A549 (cell line): ENCODE data around the gene CNBD2. TPM values are rescaled to one million over a fixed set of nuclear protein-coding genes. Genes with fewer than 3 reads are reported as not detected.

Experiments used
- ATAC-seq, 2 experiments: fragments of 200-7000 bp in 1 of 2; fragments of >200 bp in 1 of 2; cut with Nextera tagmentation in 1 of 2; cut with Tn5 transposase in 1 of 2; 3 replicates each; pipeline versions ENCODE4 v1.8.0 to v1.9.1; 2018 to 2020; ENCODE audit warnings: mild to moderate bottlenecking in 1 of 2, moderate library complexity in 1 of 2
- CTCF ChIA-PET: fragments of 300-600 bp; sonication (Branson Sonifier 250); formaldehyde crosslinking; extraction: SDS; loops from one replicate; lab custom pipeline; 2021; ENCODE audit warnings: antibody characterized with exemption, inconsistent platforms; lab: Yijun Ruan, JAX
- POLR2A ChIA-PET: fragments of 350-600 bp; formaldehyde crosslinking; extraction: SDS; loops from one replicate; lab custom pipeline; 2021; ENCODE audit warnings: antibody characterized with exemption, inconsistent platforms; lab: Yijun Ruan, JAX
- DNase-seq, 2 experiments: peaks; one replicate each; pipeline versions ENCODE4 v3.0.0 to v3.0.0-alpha.2; 2011 to 2016; ENCODE audit warnings: low read depth in 1 of 2, low spot score in 1 of 2
- FAIRE-seq: peaks from 2 replicates; lab custom pipeline; 2011; peaks lifted over from hg19 to GRCh38; lab: Jason Lieb, UNC
- H3K27ac ChIP-seq, 2 experiments: fragments of >200 bp; sonication (Bioruptor Twin); formaldehyde crosslinking; 3 replicates each; pipeline ENCODE4 v1.5.1; 2016 to 2017
- H3K4me1 ChIP-seq: fragments of >200 bp; sonication (Bioruptor Twin); formaldehyde crosslinking; 3 replicates; pipeline ENCODE4 v1.6.1; 2016
- H3K4me2 ChIP-seq: fragments of >200 bp; sonication (Bioruptor Twin); formaldehyde crosslinking; 3 replicates; pipeline ENCODE4 v1.6.1; 2016
- H3K4me3 ChIP-seq: fragments of >200 bp; sonication (Bioruptor Twin); formaldehyde crosslinking; 3 replicates; pipeline ENCODE4 v1.5.1; 2016
- H3K9me3 ChIP-seq: fragments of >200 bp; sonication (Bioruptor Twin); formaldehyde crosslinking; 3 replicates; pipeline ENCODE4 v1.6.1; 2016
- ATOH8 ChIP-seq: fragments of 250-450 bp; sonication (Bioruptor Pico); IDR thresholded peaks from 2 replicates; pipeline ENCODE4 v1.5.0; 2020; ENCODE audit warnings: low read depth, mild to moderate bottlenecking, moderate library complexity
- CHD4 ChIP-seq: fragments of 200-600 bp; sonication (generic); IDR thresholded peaks from 2 replicates; pipeline ENCODE4 v1.6.1; 2016; ENCODE audit warnings: antibody characterized with exemption, mild to moderate bottlenecking, borderline replicate concordance
- EHF ChIP-seq: fragments of 250-450 bp; sonication (Bioruptor Pico); IDR thresholded peaks from 2 replicates; pipeline ENCODE4 v1.5.0; 2020; ENCODE audit warnings: mild to moderate bottlenecking
- EHMT2 ChIP-seq: fragments of 200-600 bp; sonication (generic); IDR thresholded peaks from 2 replicates; pipeline ENCODE4 v1.6.1; 2016; ENCODE audit warnings: antibody characterized with exemption, low read depth, mild to moderate bottlenecking, moderate library complexity
- ELK1 ChIP-seq: fragments of 150-350 bp; IDR thresholded peaks from 2 replicates; pipeline ENCODE4 v1.6.1; 2014; ENCODE audit warnings: low read depth, mild to moderate bottlenecking, low read length
- EP300 ChIP-seq, 2 experiments: fragments of >200 bp; sonication (Bioruptor Twin); formaldehyde crosslinking; IDR thresholded peaks; 2 replicates in 1 of 2; 3 replicates in 1 of 2; pipeline ENCODE4 v1.6.1; 2016 to 2017
- FOSB ChIP-seq: fragments of 250-450 bp; sonication (Bioruptor Pico); IDR thresholded peaks from 2 replicates; pipeline ENCODE4 v1.5.0; 2020; ENCODE audit warnings: mild to moderate bottlenecking, moderate library complexity
- FOXS1 ChIP-seq: fragments of 250-450 bp; sonication (Bioruptor Pico); IDR thresholded peaks from 2 replicates; pipeline ENCODE4 v1.5.0; 2020; ENCODE audit warnings: mild to moderate bottlenecking, moderate library complexity
- HEYL ChIP-seq: fragments of 250-450 bp; sonication (Bioruptor Pico); IDR thresholded peaks from 2 replicates; pipeline ENCODE4 v1.8.0; 2021; ENCODE audit warnings: mild to moderate bottlenecking, moderate library complexity
- HOXB5 ChIP-seq: fragments of 250-450 bp; sonication (Bioruptor Pico); IDR thresholded peaks from 2 replicates; pipeline ENCODE4 v1.5.0; 2020; ENCODE audit warnings: mild to moderate bottlenecking, moderate library complexity
- JUNB ChIP-seq: fragments of >200 bp; sonication (Bioruptor Twin); formaldehyde crosslinking; IDR thresholded peaks from 2 replicates; pipeline ENCODE4 v1.6.1; 2016
- KDM5A ChIP-seq: fragments of 200-600 bp; sonication (generic); IDR thresholded peaks from 2 replicates; pipeline ENCODE4 v1.6.1; 2016; ENCODE audit warnings: antibody characterized with exemption, mild to moderate bottlenecking
- MAX ChIP-seq: IDR thresholded peaks from 2 replicates; pipeline ENCODE4 v1.6.1; 2012
- MAZ ChIP-seq: fragments of 150-350 bp; IDR thresholded peaks from 2 replicates; pipeline ENCODE4 v1.6.1; 2014; ENCODE audit warnings: antibody characterized with exemption, low read depth, low read length, borderline replicate concordance
- NFE2L2 ChIP-seq: fragments of 150-350 bp; conservative IDR thresholded peaks from 2 replicates; pipeline ENCODE4 v1.6.1; 2014; ENCODE audit warnings: low read length
- NPAS2 ChIP-seq: fragments of 250-450 bp; sonication (Bioruptor Pico); IDR thresholded peaks from 2 replicates; pipeline ENCODE4 v1.8.0; 2022; ENCODE audit warnings: mild to moderate bottlenecking, moderate library complexity, borderline replicate concordance
- NR3C1 ChIP-seq: fragments of >200 bp; sonication (Bioruptor Twin); formaldehyde crosslinking; IDR thresholded peaks from 3 replicates; pipeline ENCODE4 v1.6.1; 2017
- PBX3 ChIP-seq: IDR thresholded peaks from 2 replicates; pipeline ENCODE4 v1.6.1; 2012
- PHF8 ChIP-seq: fragments of 200-600 bp; sonication (generic); IDR thresholded peaks from 2 replicates; pipeline ENCODE4 v1.6.1; 2016; ENCODE audit warnings: low read depth, mild to moderate bottlenecking, antibody characterized with exemption, moderate library complexity, borderline replicate concordance
- POLR2AphosphoS2 ChIP-seq: conservative IDR thresholded peaks from 2 replicates; pipeline ENCODE4 v1.6.1; 2012; ENCODE audit warnings: low read length, improper control_type of control experiment, inconsistent platforms
- RAD21 ChIP-seq, 2 experiments: fragments of >200 bp in 1 of 2; sonication (Bioruptor Twin) in 1 of 2; formaldehyde crosslinking in 1 of 2; IDR thresholded peaks in 1 of 2; conservative IDR thresholded peaks in 1 of 2; 2 replicates in 1 of 2; 3 replicates in 1 of 2; pipeline ENCODE4 v1.6.1; 2012 to 2018; ENCODE audit warnings: inconsistent platforms in 1 of 2
- RCOR1 ChIP-seq: fragments of 150-350 bp; IDR thresholded peaks from 2 replicates; pipeline ENCODE4 v1.6.1; 2014; ENCODE audit warnings: antibody characterized with exemption, low read length, low read depth
- REST ChIP-seq: fragments of 200-600 bp; sonication (generic); IDR thresholded peaks from 2 replicates; pipeline ENCODE4 v1.6.1; 2016; ENCODE audit warnings: antibody characterized with exemption, mild to moderate bottlenecking, moderate library complexity
- RFX5 ChIP-seq: fragments of 450-650 bp; IDR thresholded peaks from 2 replicates; pipeline ENCODE4 v1.7.1; 2014; ENCODE audit warnings: antibody characterized with exemption, mild to moderate bottlenecking, moderate library complexity
- SMC3 ChIP-seq: fragments of >200 bp; sonication (Bioruptor Twin); formaldehyde crosslinking; IDR thresholded peaks from 3 replicates; pipeline ENCODE4 v1.6.1; 2018; ENCODE audit warnings: inconsistent platforms
- SREBF2 ChIP-seq: fragments of 450-650 bp; IDR thresholded peaks from 2 replicates; pipeline ENCODE4 v1.6.1; 2014; ENCODE audit warnings: mild to moderate bottlenecking, moderate library complexity
- TFCP2L1 ChIP-seq: fragments of 250-450 bp; sonication (Bioruptor Pico); IDR thresholded peaks from 2 replicates; pipeline ENCODE4 v1.5.0; 2021; ENCODE audit warnings: mild to moderate bottlenecking
- TP53 ChIP-seq: fragments of 250-450 bp; sonication (Bioruptor Pico); IDR thresholded peaks from 2 replicates; pipeline ENCODE4 v1.5.0; 2021; ENCODE audit warnings: mild to moderate bottlenecking, moderate library complexity
- USF2 ChIP-seq: fragments of 450-650 bp; IDR thresholded peaks from 2 replicates; pipeline ENCODE4 v1.6.1; 2014; ENCODE audit warnings: antibody characterized with exemption
- ZC3H11A ChIP-seq: fragments of 450-650 bp; IDR thresholded peaks from 2 replicates; pipeline ENCODE4 v1.6.1; 2014; ENCODE audit warnings: antibody characterized with exemption, mild to moderate bottlenecking
- ZNF302 ChIP-seq: fragments of 250-450 bp; sonication (Bioruptor Pico); IDR thresholded peaks from 2 replicates; pipeline ENCODE4 v1.9.0; 2021; ENCODE audit warnings: inconsistent platforms, mild to moderate bottlenecking, moderate library complexity
- ZSCAN20 ChIP-seq: fragments of 250-450 bp; sonication (Bioruptor Pico); IDR thresholded peaks from 2 replicates; pipeline ENCODE4 v1.8.0; 2022; ENCODE audit warnings: mild to moderate bottlenecking, moderate library complexity
- WGBS: methylation state at CpG from one replicate; pipeline ENCODE4 v1.1.6; 2017; ENCODE audit errors: missing lambda C conversion rate; 5-methylcytosine and 5-hydroxymethylcytosine counted together
- polyA plus RNA-seq, 4 experiments: library from polyadenylated mRNA; depleted of rRNA in 3 of 4; stranded (reverse); fragments of >200 nt; fragmentation: RNase III in 1 of 4; extraction: RNeasy Plus Mini Kit Qiagen cat#74134 plus additional on column Dnase treatment in 1 of 4; gene quantifications; 2 replicates in 3 of 4; 3 replicates in 1 of 4; pipeline ENCODE4 v1.2.3, GENCODE V29; 2011 to 2017

The CNBD2 gene
- polyA plus RNA-seq, 2 of the 4 experiments (the other 2 are of a cell fraction), result 4.3 to 5.4 TPM

- H3K27ac ChIP-seq, result peak overlapping the region; percentile 98 to 99
- POLR2A ChIA-PET, result interaction anchor here (0.6 to 2.0 kb wide), 6 partner anchors 14 to 435 kb away, joined by 3 to 8 read pairs (median 3); partner anchors contain the start of gene SPAG4
- peak overlapping the region; percentile 98 for H3K4me3 ChIP-seq
- ATAC-seq, result peak; percentile 98 to 99
- CTCF ChIA-PET, result interaction anchor here (1.3 to 1.8 kb wide), 3 partner anchors 14 to 88 kb away, joined by 3 to 8 read pairs (median 5); no protein-coding TSS in a partner anchor
- H3K9me3 ChIP-seq, result no peaks in the 10 kb centered on the region
- 1% methylated on average over 29 of the region's 75 CpGs for WGBS
- no peak for FAIRE-seq
- DNase-seq, result peak; percentile 91 to 95
- H3K4me2 ChIP-seq, result peak overlapping the region; percentile 79
- peaks cover 29% of the 10 kb centered on the region for H3K4me1 ChIP-seq
- peak in 1 of 2 experiments; percentile 18; a peak in 1 of 5 replicates for TF ChIP-seq EP300 (IDR thresholded peaks at IDR 0.05)
- no peak for TF ChIP-seq CHD4
- peak; percentile 86 for TF ChIP-seq PHF8
- TF ChIP-seq PBX3, result 0 out of 2 replicates have a peak, but pooled peaks have one; percentile 43
- TF ChIP-seq FOXS1, result no peak
- TF ChIP-seq MAZ, result 0 out of 2 replicates have a peak, but pooled peaks have one; percentile 65
- no peak for TF ChIP-seq ELK1
- no peak for TF ChIP-seq JUNB
- peak; percentile 18; the same call in 1 of the 2 replicates for TF ChIP-seq REST
- TF ChIP-seq FOSB (CRISPR knock-in tag), result no peak
- no peak for TF ChIP-seq NR3C1
- TF ChIP-seq ZNF302 (CRISPR knock-in tag), result no peak
- no peak for TF ChIP-seq ZC3H11A
- TF ChIP-seq USF2, result peak; percentile 85
- peak; percentile 39 for TF ChIP-seq SMC3
- peak; percentile 59 for TF ChIP-seq NFE2L2
- no peak for TF ChIP-seq RCOR1
- no peak for TF ChIP-seq ZSCAN20 (CRISPR knock-in tag)
- TF ChIP-seq RFX5, result 0 out of 2 replicates have a peak, but pooled peaks have one; percentile 43
- TF ChIP-seq KDM5A, result 0 out of 2 replicates have a peak, but pooled peaks have one; percentile 15
- no peak for TF ChIP-seq SREBF2
- TF ChIP-seq EHMT2, result no peak
- peak; percentile 84 for TF ChIP-seq MAX
- TF ChIP-seq HOXB5 (CRISPR knock-in tag), result no peak
- 0 out of 2 replicates have a peak, but pooled peaks have one; percentile 27 for TF ChIP-seq TFCP2L1
- no peak for TF ChIP-seq HEYL (CRISPR knock-in tag)
- no peak for TF ChIP-seq NPAS2
- no peak for TF ChIP-seq TP53 (CRISPR knock-in tag)
- no peak for TF ChIP-seq POLR2AphosphoS2
- no peak for TF ChIP-seq ATOH8 (CRISPR knock-in tag)
- no peak for TF ChIP-seq EHF (CRISPR knock-in tag)
- TF ChIP-seq RAD21 (conservative IDR thresholded peaks at IDR 0.05 in 1 of 2, IDR thresholded peaks at IDR 0.05 in 1 of 2), result peak in 1 of 2 experiments; percentile 32; a peak in 1 of 5 replicates
Measured at GRCh38 chr20:36050436-36051317, 82.3 kb downstream of the CNBD2 start.
